ENCODE data around the gene TCP10L. TPM values are rescaled to one million over a fixed set of nuclear protein-coding genes. Genes with fewer than 3 reads are reported as not detected.
"Not testable (repeated sequence)": the region's sequence is repeated elsewhere in the genome, so short reads cannot be mapped to it uniquely, and the experiment has no call there.

TCP10L gene
- total RNA-seq, 4 donors from 2014 or later: 0.37 to 0.47 (median 0.38) TPM; not detected in 1

DNA sequence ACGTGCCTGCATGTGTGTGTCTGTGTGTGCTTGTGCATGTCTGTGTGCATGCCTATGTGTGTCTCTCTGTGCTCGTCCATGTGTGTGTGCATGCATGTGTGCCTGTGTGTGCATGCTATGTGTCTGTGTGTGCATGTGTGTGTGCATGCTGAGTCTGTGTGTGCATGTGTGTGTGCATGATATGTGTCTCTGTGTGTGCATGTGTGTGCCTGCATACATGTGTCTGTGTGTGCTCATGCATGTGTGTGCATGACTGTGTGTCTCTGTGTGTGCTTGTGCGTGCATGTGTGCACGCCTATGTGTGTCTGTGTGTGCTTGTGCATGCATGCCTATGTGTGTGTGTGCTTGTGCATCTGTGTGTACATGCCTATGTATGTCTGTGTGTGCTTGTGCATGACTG, 52.3 kb downstream of the TCP10L start:
- DNase-seq (ENCODE audit: low spot score): no peak
- TF ChIP-seq, protein P1, sequence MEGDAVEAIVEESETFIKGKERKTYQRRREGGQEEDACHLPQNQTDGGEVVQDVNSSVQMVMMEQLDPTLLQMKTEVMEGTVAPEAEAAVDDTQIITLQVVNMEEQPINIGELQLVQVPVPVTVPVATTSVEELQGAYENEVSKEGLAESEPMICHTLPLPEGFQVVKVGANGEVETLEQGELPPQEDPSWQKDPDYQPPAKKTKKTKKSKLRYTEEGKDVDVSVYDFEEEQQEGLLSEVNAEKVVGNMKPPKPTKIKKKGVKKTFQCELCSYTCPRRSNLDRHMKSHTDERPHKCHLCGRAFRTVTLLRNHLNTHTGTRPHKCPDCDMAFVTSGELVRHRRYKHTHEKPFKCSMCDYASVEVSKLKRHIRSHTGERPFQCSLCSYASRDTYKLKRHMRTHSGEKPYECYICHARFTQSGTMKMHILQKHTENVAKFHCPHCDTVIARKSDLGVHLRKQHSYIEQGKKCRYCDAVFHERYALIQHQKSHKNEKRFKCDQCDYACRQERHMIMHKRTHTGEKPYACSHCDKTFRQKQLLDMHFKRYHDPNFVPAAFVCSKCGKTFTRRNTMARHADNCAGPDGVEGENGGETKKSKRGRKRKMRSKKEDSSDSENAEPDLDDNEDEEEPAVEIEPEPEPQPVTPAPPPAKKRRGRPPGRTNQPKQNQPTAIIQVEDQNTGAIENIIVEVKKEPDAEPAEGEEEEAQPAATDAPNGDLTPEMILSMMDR (IDR thresholded peaks at IDR 0.05): no peak
- no peak for ATAC-seq (ENCODE audit: low FRiP score)

DNA sequence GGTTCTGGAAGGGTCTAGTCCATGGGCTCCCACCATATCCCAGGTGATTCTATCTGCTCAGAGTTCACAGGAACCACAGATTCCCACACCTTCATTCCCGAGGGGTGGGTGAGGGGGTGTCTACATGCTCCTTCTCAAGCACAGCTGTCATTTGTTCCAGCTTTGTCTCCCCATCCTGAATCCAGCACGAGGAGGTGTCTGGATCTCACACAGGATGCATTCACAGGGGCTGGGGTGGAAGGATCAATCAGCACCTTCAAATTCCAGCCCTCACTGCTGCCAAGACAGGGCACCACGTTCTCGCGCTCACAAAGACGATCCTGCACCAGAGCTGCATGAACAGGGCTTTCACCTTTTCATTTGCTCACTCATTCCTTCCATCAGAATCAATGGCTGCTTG, 52.7 kb downstream of the TCP10L start:
- TF ChIP-seq, protein P1 (IDR thresholded peaks at IDR 0.05): no peak
- DNase-seq (ENCODE audit: low spot score) (no peak), ATAC-seq (ENCODE audit: low FRiP score) (no peak)

DNA sequence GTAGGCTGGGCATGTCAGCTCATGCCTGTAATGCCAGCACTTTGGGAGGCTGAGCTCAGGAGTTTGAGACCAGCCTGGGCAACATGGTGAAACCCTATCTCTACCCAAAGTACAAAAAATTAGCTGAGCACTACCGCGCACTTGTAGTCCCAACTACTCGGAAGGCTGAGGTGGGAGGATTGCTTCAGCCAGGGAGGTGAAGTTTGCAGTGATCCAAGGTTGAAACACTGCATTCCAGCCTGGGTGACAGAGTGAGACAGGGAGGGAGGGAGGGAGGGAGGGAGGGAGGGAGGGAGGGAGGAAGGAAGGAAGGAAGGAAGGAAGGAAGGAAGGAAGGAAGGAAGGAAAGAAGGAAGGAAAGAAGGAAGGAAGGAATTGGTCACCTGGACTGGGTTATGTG, 53.8 kb downstream of the TCP10L start:
- DNase-seq (ENCODE audit: low spot score); ATAC-seq (ENCODE audit: low FRiP score): not testable (repeated sequence)

DNA sequence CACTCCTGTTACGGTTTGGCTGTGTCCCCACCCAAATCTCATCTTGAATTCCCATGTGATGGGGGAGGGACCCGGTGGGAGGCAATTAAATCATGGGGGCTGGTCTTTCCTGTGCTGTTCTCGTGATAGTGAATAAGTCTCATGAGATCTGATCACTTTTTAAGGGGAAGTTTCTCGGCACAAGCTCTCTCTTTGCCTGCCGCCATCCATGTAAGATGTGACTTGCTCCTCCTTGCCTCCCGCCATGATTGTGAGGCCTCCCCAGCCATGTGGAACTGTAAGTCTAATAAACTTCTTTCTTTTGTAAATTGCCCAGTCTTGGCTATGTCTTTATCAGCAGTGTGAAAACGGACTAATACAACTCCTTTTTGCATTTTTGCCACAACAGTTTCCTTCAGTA, 54.5 kb downstream of the TCP10L start:
- DNase-seq (ENCODE audit: low spot score); ATAC-seq (ENCODE audit: low FRiP score): not testable (repeated sequence)

DNA sequence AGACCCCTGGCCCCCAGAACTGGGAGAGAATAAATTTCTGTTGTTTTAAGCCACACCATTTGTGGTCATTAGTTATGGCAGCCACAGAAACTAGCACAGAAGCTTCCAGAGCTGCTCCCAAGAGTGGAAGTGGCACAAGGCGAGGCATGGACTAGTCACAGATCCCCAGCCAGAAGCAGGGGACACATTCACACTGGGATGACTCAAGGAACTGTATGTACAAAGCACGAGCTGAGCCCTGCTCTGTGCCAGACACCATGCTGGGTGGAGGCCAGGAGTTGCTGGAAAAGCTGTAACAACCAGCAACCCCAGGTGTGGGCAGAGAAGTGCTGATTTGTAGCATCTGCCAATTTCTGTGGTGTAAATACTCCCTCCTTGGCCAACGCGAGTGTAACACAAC, 55.6 kb downstream of the TCP10L start:
- DNase-seq (ENCODE audit: low spot score) (no peak), ATAC-seq (ENCODE audit: low FRiP score) (no peak)
- TF ChIP-seq, protein P1 (IDR thresholded peaks at IDR 0.05): no peak

DNA sequence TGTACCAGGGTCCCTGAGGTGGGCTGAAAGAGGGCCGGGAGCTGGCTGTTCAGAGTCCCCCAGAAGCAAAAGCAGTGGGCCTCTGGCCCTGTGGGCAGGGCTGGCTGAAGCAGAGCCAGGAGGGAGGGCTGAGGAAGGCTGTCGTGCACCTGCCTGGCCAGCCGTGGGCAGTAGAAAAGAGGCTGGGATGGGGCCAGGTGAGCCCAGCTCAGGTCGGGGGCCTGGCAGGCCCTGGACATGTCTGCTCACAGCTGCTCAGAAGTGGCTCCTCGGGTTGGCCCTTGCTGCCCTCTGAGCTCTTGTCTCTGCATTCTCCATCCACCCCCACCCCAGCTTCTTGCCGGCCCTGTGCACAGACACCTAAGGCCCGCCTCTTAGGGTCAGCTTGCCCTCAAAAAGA, 60.0 kb downstream of the TCP10L start:
- no peak for DNase-seq (ENCODE audit: low spot score)
- ATAC-seq (ENCODE audit: low FRiP score): no peak
- TF ChIP-seq, protein P1 (IDR thresholded peaks at IDR 0.05): no peak

DNA sequence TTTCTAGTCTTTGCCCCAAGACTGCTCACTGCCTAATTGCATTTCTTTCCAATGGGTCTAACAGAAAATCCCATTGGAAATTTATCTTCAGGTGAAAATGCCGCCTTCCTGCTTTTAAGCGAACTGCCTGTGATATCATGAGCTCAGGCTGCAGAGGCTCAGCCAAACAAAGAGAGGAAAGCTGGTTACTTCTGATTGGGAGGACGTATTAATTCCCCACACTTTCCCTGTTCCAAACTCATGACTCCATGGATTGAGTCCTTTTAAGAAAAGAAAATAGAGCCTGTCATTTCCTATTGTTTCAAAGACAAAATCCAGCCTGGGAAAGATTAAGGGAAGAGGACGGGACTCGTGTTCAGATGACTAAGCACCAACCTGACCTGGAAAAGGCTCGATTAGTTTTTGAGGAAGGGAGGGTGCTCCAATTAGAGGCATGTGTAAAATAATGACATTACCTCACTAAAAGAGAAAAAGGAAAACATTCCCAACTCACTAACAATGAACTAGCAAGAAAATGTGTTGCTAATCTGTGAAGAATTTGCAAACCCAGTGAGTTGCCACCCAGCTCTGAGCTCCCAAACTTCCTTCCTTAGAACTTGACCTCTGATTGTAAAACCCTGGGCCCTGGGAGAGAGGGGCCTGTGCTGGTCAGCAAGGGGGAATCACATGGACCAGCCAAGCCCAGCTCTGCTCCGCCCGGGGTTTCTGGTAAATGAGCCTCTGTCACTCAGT, 61.2 kb downstream of the TCP10L start:
- no peak for ATAC-seq (ENCODE audit: low FRiP score)
- TF ChIP-seq, protein P1 (IDR thresholded peaks at IDR 0.05): no peak
- no peak for DNase-seq (ENCODE audit: low spot score)

Small RNA genes within 50 kb of the gene (small RNA-seq; reads per million reads assigned to genes)
- not detected for gene RF00438
- 2.4 reads per million, percentile 51 among the genes with 10 or more reads in this experiment for gene RNA5SP490

Other genes starting within 250 kb of the TCP10L start
- gene URB1, start 192.5 kb downstream of the TCP10L start, total RNA-seq: 10 to 100 TPM; 17.3 to 48.5 (median 17.4) TPM
- gene EVA1C, start 172.8 kb downstream of the TCP10L start, total RNA-seq: 100 to 1,000 TPM in 1 of 4 donors, 10 to 100 TPM in 3; 41.1 to 108 (median 75.9) TPM
- 10 to 100 TPM; 18.5 to 25.1 (median 22.1) TPM for gene CFAP298, start 26.9 kb upstream of the TCP10L start, total RNA-seq
- gene SYNJ1, start 142.5 kb upstream of the TCP10L start, total RNA-seq: 10 to 100 TPM in 2 of 4 donors, 1 to 10 TPM in 2; 7.5 to 22.1 (median 9.9) TPM
- gene PAXBP1, start 186.2 kb upstream of the TCP10L start, total RNA-seq: 10 to 100 TPM; 27.8 to 56.0 (median 38.3) TPM